ENCODE results near the gene E2F2. TPM values are rescaled to one million over a fixed set of nuclear protein-coding genes. Genes with fewer than 3 reads are reported as not detected.

E2F2 gene
- total RNA-seq, 1 experiment from 2014 or later: 8.1 TPM

GRCh38 chr1:23481026-23481597 is 49.9 kb downstream of the E2F2 start:
- Mint-ChIP-seq H3K4me3 (ENCODE audit: low read depth, unreplicated experiment) (no peak overlapping the region), H3K9me3 (ENCODE audit: low read depth, unreplicated experiment) (no peaks in the 10 kb centered on the region), H3K4me1 (ENCODE audit: low read depth, unreplicated experiment) (peaks cover 16% of the 10 kb centered on the region), H3K27me3 (ENCODE audit: unreplicated experiment) (peaks cover 13% of the 10 kb centered on the region), H3K36me3 (ENCODE audit: insufficient read depth, unreplicated experiment) (peaks cover 19% of the 10 kb centered on the region), H3K27ac (ENCODE audit: unreplicated experiment) (peak overlapping the region; percentile 39)
- no peak for TF ChIP-seq CTCF (IDR thresholded peaks at IDR 0.05; ENCODE audit: unreplicated experiment)
- intact Hi-C loops (cut with micrococcal nuclease; ENCODE audit: unreplicated experiment): no loop called here
- DNase-seq: no peak
- CTCF ChIA-PET: no interaction called here
- no TSS peak for BruUV-seq (replicated peaks)

- intact Hi-C loops (cut with micrococcal nuclease; ENCODE audit: unreplicated experiment): no loop called here
- H3K36me3 Mint-ChIP-seq (ENCODE audit: insufficient read depth, unreplicated experiment): peaks cover 19% of the 10 kb centered on the region
- H3K27ac Mint-ChIP-seq (ENCODE audit: unreplicated experiment): peak overlapping the region; percentile 39
- BruUV-seq (replicated peaks): no TSS peak
- no peak overlapping the region for H3K4me3 Mint-ChIP-seq (ENCODE audit: low read depth, unreplicated experiment)
- no peak for DNase-seq
- TF ChIP-seq CTCF (IDR thresholded peaks at IDR 0.05; ENCODE audit: unreplicated experiment): no peak
- CTCF ChIA-PET: no interaction called here
- H3K4me1 Mint-ChIP-seq (ENCODE audit: low read depth, unreplicated experiment): peaks cover 16% of the 10 kb centered on the region
- H3K27me3 Mint-ChIP-seq (ENCODE audit: unreplicated experiment): peaks cover 13% of the 10 kb centered on the region
- H3K9me3 Mint-ChIP-seq (ENCODE audit: low read depth, unreplicated experiment): no peaks in the 10 kb centered on the region
Measured at GRCh38 chr1:23480187-23481025, 50.6 kb downstream of the E2F2 start.

- peaks cover 14% of the 10 kb centered on the region for H3K36me3 Mint-ChIP-seq (ENCODE audit: insufficient read depth, unreplicated experiment)
- no peak for TF ChIP-seq CTCF (IDR thresholded peaks at IDR 0.05; ENCODE audit: unreplicated experiment)
- intact Hi-C loops (cut with micrococcal nuclease; ENCODE audit: unreplicated experiment): no loop called here
- DNase-seq: no peak
- no peak overlapping the region for H3K27ac Mint-ChIP-seq (ENCODE audit: unreplicated experiment)
- CTCF ChIA-PET: no interaction called here
- peaks cover 16% of the 10 kb centered on the region for H3K4me1 Mint-ChIP-seq (ENCODE audit: low read depth, unreplicated experiment)
- H3K27me3 Mint-ChIP-seq (ENCODE audit: unreplicated experiment): peaks cover 13% of the 10 kb centered on the region
- H3K9me3 Mint-ChIP-seq (ENCODE audit: low read depth, unreplicated experiment): no peaks in the 10 kb centered on the region
- BruUV-seq (replicated peaks): no TSS peak
- no peak overlapping the region for H3K4me3 Mint-ChIP-seq (ENCODE audit: low read depth, unreplicated experiment)
Measured at GRCh38 chr1:23479666-23479941, 51.4 kb downstream of the E2F2 start.

GRCh38 chr1:23478896-23479665 is 52.0 kb downstream of the E2F2 start:
- no peak overlapping the region for H3K27ac Mint-ChIP-seq (ENCODE audit: unreplicated experiment)
- H3K9me3 Mint-ChIP-seq (ENCODE audit: low read depth, unreplicated experiment): no peaks in the 10 kb centered on the region
- no TSS peak for BruUV-seq (replicated peaks)
- peak; percentile 6 for DNase-seq
- intact Hi-C loops (cut with micrococcal nuclease; ENCODE audit: unreplicated experiment): no loop called here
- no peak for TF ChIP-seq CTCF (IDR thresholded peaks at IDR 0.05; ENCODE audit: unreplicated experiment)
- CTCF ChIA-PET: no interaction called here
- peaks cover 9% of the 10 kb centered on the region for H3K36me3 Mint-ChIP-seq (ENCODE audit: insufficient read depth, unreplicated experiment)
- peaks cover 13% of the 10 kb centered on the region for H3K27me3 Mint-ChIP-seq (ENCODE audit: unreplicated experiment)
- no peak overlapping the region for H3K4me3 Mint-ChIP-seq (ENCODE audit: low read depth, unreplicated experiment)
- H3K4me1 Mint-ChIP-seq (ENCODE audit: low read depth, unreplicated experiment): peaks cover 16% of the 10 kb centered on the region
